ENCODE results near the gene AKAP12. TPM values are rescaled to one million over a fixed set of nuclear protein-coding genes. Genes with fewer than 3 reads are reported as not detected.
"Not testable (repeated sequence)": the region's sequence is repeated elsewhere in the genome, so short reads cannot be mapped to it uniquely, and the experiment has no call there.

The AKAP12 gene
- total RNA-seq, 1 donor from 2014 or later: 0.51 TPM

DNA sequence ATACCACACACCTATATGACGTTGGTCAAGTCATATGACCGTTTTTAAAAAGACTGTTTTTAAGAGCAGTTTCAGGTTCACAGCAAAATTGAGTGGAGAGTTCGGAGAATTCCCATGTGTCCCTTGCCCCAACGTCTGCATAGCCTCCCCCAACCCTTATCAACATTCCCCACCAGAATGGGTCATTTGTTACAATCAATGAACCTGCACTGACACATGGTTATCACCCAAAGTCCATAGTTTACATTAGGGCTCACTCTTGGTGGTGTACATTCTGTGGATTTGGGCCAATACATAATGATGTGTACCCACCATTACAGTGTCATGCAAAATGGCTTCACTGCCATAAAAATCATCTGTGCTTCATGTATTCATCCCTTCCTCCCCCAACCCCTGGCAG is 99.6 kb downstream of the AKAP12 start:
- intact Hi-C loops (cut with micrococcal nuclease): no loop called here

DNA sequence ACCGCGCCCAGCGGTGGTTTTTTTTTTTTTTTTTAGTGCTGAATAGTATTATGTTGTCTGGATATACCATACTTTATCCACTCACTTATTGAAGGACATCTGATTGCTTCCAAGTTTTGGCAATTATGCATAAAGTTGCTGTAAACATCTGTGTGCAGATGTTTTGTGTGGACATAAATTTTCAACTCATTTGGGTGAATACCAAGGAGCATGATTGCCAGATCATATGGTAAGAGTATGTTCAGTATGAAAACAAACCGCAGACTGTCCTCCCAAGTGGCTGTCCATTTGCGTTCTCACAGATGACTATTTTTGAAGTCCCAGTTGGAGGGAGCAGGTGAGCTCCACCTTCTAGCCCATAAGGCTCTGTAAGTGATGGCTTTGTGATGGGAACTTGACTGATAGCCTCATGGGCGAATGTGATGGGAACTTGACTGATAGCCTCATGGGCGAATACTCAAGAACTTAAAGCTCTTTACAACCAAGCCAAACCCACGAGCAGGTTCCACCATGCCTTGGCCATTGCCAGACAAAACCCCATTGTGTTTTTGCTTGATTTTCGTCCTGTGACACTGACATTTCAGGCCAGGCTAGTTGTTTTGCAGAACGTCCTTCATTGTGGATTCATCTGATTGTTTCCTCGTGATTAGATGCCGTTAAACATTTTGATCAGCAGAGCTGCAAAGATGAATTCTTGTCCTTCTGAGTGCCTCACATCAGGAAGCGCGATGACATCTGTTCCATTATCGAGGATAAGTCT is 100.6 kb downstream of the AKAP12 start:
- intact Hi-C loops (cut with micrococcal nuclease): no loop called here

DNA sequence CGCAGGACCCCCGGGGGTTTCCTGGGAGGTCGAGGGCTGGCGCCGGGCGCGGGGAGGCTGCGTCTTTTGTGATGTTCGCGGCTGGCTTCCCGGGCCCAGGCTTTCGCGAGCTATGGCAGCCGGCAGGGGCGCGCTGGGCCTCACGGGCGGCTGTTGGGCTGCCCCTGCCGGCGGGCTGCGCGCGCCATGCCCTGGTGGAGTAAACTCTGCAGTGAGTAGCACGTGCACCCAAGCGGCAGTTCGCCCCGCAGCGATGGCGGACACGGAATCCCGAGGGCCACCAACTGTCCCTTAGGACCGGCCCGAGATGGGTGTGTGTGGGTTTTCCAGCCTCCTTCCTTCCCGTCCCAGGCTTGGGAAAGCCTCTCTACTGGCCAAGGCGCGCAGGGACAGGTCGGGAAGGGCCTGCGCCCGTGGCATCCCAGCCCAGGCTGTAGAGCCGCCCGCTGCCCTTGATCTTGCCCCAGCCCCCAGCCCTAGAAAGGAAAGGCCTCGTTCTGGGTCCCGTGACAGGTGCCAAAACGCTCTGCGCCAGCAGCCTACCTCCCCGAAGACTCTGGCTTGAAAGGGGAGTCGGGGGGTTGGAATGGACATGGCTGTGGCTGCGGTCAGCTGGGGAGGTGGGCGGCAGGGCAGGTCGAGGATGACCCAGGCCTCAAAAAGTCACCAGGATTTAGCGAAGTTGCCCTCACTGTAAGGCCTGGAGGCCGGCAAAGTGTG is 101.9 kb downstream of the AKAP12 start:
- intact Hi-C loops (cut with micrococcal nuclease): no loop called here

DNA sequence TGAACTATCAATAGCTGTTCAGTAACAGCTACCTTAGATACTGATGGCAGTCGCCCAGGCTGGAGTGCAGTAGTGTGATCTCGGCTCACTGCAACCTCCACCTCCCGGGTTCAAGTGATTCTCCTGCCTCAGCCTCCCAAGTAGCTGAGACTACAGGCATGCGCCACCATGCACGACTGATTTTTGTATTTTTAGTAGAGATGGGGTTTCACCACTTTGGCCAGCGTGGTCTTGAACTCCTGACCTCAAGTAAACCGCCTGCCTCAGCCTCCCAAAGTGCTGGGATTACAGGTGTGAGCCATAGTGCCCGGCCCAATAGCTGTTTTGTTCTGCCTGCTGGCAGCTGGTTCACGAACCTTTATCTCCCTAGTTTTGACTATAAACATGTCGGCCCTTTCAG is 103.0 kb downstream of the AKAP12 start:
- intact Hi-C loops (cut with micrococcal nuclease): not testable (repeated sequence)

DNA sequence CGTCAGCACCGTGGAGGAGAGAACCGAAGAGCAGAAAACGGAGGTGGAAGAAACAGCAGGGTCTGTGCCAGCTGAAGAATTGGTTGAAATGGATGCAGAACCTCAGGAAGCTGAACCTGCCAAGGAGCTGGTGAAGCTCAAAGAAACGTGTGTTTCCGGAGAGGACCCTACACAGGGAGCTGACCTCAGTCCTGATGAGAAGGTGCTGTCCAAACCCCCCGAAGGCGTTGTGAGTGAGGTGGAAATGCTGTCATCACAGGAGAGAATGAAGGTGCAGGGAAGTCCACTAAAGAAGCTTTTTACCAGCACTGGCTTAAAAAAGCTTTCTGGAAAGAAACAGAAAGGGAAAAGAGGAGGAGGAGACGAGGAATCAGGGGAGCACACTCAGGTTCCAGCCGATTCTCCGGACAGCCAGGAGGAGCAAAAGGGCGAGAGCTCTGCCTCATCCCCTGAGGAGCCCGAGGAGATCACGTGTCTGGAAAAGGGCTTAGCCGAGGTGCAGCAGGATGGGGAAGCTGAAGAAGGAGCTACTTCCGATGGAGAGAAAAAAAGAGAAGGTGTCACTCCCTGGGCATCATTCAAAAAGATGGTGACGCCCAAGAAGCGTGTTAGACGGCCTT is 110.0 kb downstream of the AKAP12 start:
- intact Hi-C loops (cut with micrococcal nuclease): no loop called here

DNA sequence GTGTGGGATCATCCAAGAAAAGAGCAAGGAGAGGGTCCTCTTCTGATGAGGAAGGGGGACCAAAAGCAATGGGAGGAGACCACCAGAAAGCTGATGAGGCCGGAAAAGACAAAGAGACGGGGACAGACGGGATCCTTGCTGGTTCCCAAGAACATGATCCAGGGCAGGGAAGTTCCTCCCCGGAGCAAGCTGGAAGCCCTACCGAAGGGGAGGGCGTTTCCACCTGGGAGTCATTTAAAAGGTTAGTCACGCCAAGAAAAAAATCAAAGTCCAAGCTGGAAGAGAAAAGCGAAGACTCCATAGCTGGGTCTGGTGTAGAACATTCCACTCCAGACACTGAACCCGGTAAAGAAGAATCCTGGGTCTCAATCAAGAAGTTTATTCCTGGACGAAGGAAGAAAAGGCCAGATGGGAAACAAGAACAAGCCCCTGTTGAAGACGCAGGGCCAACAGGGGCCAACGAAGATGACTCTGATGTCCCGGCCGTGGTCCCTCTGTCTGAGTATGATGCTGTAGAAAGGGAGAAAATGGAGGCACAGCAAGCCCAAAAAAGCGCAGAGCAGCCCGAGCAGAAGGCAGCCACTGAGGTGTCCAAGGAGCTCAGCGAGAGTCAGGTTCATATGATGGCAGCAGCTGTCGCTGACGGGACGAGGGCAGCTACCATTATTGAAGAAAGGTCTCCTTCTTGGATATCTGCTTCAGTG is 110.8 kb downstream of the AKAP12 start:
- intact Hi-C loops (cut with micrococcal nuclease): no loop called here

DNA sequence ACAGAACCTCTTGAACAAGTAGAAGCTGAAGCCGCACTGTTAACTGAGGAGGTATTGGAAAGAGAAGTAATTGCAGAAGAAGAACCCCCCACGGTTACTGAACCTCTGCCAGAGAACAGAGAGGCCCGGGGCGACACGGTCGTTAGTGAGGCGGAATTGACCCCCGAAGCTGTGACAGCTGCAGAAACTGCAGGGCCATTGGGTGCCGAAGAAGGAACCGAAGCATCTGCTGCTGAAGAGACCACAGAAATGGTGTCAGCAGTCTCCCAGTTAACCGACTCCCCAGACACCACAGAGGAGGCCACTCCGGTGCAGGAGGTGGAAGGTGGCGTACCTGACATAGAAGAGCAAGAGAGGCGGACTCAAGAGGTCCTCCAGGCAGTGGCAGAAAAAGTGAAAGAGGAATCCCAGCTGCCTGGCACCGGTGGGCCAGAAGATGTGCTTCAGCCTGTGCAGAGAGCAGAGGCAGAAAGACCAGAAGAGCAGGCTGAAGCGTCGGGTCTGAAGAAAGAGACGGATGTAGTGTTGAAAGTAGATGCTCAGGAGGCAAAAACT is 111.5 kb downstream of the AKAP12 start:
- intact Hi-C loops (cut with micrococcal nuclease): no loop called here

DNA sequence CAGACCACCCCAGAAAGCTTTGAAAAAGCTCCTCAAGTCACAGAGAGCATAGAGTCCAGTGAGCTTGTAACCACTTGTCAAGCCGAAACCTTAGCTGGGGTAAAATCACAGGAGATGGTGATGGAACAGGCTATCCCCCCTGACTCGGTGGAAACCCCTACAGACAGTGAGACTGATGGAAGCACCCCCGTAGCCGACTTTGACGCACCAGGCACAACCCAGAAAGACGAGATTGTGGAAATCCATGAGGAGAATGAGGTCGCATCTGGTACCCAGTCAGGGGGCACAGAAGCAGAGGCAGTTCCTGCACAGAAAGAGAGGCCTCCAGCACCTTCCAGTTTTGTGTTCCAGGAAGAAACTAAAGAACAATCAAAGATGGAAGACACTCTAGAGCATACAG is 112.0 kb downstream of the AKAP12 start:
- intact Hi-C loops (cut with micrococcal nuclease): loop anchor here (1.0 kb wide), 2 partner anchors 22 to 125 kb away; no protein-coding TSS in a partner anchor

DNA sequence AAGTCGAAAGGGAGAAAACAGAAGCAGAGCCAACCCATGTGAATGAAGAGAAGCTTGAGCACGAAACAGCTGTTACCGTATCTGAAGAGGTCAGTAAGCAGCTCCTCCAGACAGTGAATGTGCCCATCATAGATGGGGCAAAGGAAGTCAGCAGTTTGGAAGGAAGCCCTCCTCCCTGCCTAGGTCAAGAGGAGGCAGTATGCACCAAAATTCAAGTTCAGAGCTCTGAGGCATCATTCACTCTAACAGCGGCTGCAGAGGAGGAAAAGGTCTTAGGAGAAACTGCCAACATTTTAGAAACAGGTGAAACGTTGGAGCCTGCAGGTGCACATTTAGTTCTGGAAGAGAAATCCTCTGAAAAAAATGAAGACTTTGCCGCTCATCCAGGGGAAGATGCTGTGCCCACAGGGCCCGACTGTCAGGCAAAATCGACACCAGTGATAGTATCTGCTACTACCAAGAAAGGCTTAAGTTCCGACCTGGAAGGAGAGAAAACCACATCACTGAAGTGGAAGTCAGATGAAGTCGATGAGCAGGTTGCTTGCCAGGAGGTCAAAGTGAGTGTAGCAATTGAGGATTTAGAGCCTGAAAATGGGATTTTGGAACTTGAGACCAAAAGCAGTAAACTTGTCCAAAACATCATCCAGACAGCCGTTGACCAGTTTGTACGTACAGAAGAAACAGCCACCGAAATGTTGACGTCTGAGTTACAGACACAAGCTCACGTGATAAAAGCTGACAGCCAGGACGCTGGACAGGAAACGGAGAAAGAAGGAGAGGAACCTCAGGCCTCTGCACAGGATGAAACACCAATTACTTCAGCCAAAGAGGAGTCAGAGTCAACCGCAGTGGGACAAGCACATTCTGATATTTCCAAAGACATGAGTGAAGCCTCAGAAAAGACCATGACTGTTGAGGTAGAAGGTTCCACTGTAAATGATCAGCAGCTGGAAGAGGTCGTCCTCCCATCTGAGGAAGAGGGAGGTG is 112.9 kb downstream of the AKAP12 start:
- intact Hi-C loops (cut with micrococcal nuclease): loop anchor here (1.0 kb wide), 3 partner anchors 21 to 124 kb away; no protein-coding TSS in a partner anchor

DNA sequence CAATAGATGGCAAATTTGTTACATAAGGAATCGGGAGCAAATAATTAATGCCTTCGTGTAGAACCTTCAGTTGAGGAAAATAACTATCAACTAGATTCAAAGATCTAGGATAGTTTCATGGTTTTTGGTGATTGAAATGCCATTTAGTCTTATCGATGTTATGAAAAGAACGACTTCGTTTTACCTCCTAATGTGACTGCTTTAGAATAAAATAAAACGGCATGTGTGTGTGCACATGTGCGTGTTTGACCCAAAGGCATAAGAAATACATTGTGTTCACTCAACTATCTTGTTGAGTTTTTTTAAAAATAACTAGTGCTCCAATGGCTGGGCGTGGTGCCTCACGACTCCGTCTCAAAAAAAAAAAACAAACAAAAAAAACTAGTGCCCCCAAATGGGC is 114.0 kb downstream of the AKAP12 start:
- intact Hi-C loops (cut with micrococcal nuclease): loop anchor here (1.0 kb wide), 1 partner anchor 39 kb away; no protein-coding TSS in a partner anchor

DNA sequence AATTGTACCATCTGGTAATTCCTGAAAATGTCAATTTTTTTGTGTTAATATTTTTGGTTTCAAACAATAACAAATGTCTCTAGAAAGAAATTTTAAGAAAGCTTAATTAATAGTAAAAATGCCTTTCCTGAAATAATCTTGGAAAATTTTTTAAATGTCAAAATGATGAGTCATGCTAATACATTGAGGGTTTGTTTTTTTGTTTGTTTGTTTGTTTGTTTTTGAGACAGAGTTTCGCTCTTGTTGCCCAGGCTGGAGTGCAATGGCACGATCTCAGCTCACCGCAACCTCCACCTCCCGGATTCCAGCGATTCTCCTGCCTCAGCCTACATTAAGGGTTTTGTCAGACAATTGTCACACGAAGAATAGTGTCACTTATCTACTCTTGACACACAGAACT is 117.2 kb downstream of the AKAP12 start:
- intact Hi-C loops (cut with micrococcal nuclease): not testable (repeated sequence)

DNA sequence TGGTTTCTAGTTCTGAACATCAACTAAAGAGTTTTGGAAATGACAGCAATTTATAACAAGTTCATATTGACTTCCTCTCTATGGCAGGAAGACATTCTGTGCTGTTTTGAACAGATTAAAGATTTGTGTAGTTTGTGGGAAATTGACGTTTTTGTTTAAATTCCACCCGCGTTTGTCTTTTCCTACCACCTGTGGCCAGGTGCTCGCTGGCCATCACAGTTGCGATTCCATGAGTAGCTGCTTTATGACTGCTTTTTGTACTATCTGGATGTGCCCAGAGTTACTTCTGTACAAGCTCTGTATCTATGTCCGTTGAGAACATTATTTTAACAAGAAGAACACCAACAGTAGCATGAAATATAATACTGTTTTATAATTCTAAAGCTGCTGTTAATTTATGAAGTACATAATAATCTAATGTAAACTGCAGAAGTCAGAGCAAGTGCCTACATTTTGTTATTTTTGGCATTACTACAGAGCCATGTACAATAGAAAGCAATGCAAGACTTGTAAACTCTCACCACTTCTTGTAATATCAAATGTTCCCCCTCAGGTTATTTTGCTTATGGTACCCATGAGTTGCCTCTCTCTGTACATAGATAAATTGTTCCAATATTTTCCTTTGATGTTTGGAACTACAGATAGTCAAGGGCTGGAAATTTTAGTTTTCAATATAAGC is 118.1 kb downstream of the AKAP12 start:
- intact Hi-C loops (cut with micrococcal nuclease): no loop called here

DNA sequence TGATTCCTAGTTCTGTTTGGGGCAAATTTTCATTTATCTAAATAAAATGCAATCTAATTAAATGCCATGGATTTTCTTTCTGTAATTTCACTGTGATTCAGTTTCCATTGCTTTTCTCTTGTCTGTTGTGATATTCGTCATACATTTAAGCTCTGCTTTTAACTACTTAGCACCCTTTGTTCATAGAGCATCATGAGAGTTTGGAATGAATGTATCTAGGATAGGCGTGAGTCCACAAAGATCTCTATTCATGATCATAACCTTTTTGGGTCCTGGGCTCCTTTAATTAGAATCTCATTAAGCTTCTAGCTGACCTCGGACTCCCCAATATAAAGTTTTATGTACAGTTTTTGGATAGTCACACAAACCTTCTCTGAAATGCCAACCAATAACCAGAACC is 118.7 kb downstream of the AKAP12 start:
- intact Hi-C loops (cut with micrococcal nuclease): no loop called here

DNA sequence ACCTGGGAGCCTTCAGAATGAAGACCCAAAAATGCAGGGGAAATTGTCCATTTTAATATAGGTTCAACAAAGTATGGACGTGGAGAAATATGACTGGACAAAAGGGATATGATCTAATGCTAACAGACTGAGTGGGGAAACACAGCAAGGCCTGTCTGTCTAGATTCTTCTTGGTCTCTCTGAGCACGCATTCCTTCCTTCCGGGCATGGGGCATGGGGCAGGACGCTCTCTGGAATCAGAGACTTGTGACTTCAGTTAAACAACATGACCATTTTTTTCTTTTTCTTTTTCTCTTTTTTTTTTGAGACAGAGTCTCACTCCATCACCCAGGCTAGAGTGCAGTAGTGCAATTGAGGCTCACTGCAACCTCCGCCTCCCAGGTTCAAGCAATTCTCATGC is 119.7 kb downstream of the AKAP12 start:
- intact Hi-C loops (cut with micrococcal nuclease): no loop called here

DNA sequence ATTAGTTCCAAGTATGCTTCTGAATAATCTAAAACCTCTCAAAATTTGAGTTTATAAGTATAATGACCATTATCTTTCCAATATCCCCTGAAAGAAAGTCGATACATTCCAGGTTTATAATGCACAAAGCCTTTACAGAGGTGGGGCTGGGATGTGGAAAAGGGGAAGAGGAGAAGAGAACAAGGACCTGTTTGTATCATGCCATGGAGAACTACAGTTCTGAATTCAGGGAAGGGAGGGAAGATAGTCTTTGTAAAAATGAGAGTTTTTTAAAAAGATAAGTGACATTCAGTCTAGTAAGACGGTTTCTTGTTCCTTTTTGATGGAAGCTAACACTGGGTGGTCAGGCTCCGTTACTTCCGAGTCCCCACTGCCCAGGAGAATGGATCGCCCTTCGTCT is 125.5 kb downstream of the AKAP12 start:
- intact Hi-C loops (cut with micrococcal nuclease): no loop called here

DNA sequence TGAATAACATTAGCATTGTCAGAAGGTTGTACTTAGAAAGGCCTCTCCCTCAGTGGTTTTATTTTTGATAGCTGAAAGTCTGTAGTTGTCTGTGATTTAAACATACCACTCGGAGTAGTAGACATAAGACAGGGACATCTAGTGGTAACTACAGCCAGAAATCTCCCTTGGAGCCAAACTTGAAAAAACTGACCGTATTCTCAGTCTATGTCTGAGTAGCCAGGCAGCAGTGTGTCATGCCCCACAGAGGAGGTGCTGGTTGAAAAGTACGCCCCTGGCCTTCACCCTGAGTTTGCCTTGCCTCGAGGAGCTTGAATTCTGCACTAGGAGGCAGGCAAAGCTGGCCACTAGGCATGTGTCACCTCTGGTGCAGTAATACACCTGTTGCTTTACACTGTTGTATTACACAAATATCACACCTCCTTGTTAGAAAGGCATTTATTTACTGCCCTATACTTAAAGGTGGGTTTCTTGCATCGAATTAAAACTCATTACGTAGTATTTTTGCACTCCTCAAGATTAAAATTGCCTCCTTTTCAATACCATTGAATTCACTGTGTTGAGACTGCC is 130.8 kb downstream of the AKAP12 start:
- intact Hi-C loops (cut with micrococcal nuclease): loop anchor here (5.0 kb wide), 1 partner anchor 1612 kb away; the partner anchor contains the start of gene FBXO5

DNA sequence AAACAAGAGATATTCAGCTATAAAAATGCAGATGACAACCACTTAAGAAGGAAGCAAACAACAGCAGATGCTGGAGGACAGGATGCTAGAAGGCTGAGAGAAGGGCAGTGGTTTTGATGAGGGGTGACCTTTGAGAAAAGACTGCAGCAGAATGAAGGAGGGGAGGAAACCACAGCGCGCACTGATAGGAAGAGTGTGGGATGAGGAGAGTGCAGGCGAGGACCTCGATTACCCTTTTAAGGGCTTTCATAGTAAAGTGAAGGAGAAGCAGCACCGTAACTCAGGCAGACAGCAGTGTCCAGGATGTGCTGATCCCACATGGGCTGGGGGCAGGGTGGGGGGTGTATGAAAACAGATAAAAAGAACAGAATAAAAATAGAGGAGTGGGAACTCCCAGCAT is 132.4 kb downstream of the AKAP12 start:
- intact Hi-C loops (cut with micrococcal nuclease): loop anchor here (1.0 to 5.0 kb wide), 2 partner anchors 8 to 1610 kb away; partner anchors contain the start of gene FBXO5

DNA sequence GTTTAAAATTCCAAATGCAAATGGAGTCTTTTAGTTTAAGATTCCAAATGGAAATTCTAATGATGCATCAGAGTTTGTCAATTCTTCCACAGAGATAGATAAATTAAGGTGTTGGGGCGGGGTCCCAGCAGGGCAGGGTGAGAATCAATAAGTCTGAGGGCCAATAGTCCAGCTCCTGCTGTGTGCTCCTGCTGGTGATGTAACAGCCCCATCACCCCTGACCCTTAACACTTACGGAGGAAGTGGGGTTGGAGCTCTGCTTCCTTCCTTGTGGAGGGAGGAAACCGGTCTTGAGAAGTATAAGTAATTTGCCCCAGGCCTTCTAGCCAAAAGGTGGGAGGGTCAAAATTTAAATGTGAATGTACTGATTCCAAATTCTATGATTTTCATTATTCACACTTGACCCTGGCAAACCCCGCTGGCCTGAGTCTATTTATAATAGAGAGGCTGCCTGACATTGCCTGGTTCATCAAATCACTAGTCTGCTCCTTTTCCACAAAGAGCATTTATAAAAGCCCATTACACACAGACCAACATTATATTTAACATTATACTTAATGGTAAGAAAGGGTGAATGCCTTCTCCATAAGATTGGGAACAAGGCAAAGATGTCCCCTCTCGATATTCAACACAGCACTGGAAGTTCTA is 134.4 kb downstream of the AKAP12 start:
- intact Hi-C loops (cut with micrococcal nuclease): loop anchor here (5.0 kb wide), 1 partner anchor 1608 kb away; the partner anchor contains the start of gene FBXO5

All from T-helper 1 cell treated with Interleukin-12 subunit alpha and Interleukin-12 subunit beta and Interleukin-4 antibody, amounts not matched to agents 30 ng/mL and 1 ng/mL, for 36 hours (primary cell).